HG03442 (cell line): ENCODE data around the gene DOCK11.
"Not testable (repeated sequence)": the region's sequence is repeated elsewhere in the genome, so short reads cannot be mapped to it uniquely, and the experiment has no call there.

Source experiments
- ATAC-seq: cut with Tn5 transposase; IDR thresholded peaks from one replicate; pipeline ENCODE4 v1.9.1; 2021; ENCODE audit warnings: mild to moderate bottlenecking, moderate library complexity; ENCODE audit not compliant: unreplicated experiment

Gene DOCK11

GRCh38 chrX:118682258-118683014, 186.8 kb downstream of the DOCK11 start:
- no peak for ATAC-seq

GRCh38 chrX:118685393-118685792, 189.8 kb downstream of the DOCK11 start:
- ATAC-seq = no peak

GRCh38 chrX:118688935-118689334, 193.3 kb downstream of the DOCK11 start:
- no peak for ATAC-seq

GRCh38 chrX:118693843-118694242, 198.2 kb downstream of the DOCK11 start:
- no peak for ATAC-seq

- ATAC-seq = no peak
Observed at GRCh38 chrX:118694638-118695037, 199.0 kb downstream of the DOCK11 start.

GRCh38 chrX:118698516-118699170, 203.0 kb downstream of the DOCK11 start:
- no peak for ATAC-seq

- no peak for ATAC-seq
Observed at GRCh38 chrX:118702741-118703140, 207.1 kb downstream of the DOCK11 start.

GRCh38 chrX:118706681-118707080, 211.1 kb downstream of the DOCK11 start:
- no peak for ATAC-seq

- ATAC-seq = no peak
Observed at GRCh38 chrX:118714521-118714920, 218.9 kb downstream of the DOCK11 start.

GRCh38 chrX:118715917-118716316, 220.3 kb downstream of the DOCK11 start:
- not testable (repeated sequence) for ATAC-seq

- not testable (repeated sequence) for ATAC-seq
Observed at GRCh38 chrX:118716833-118717232, 221.2 kb downstream of the DOCK11 start.

- no peak for ATAC-seq
Observed at GRCh38 chrX:118717678-118718391, 222.2 kb downstream of the DOCK11 start.

GRCh38 chrX:118718737-118719136, 223.1 kb downstream of the DOCK11 start:
- no peak for ATAC-seq

GRCh38 chrX:118720058-118720707, 224.6 kb downstream of the DOCK11 start:
- ATAC-seq = no peak

- ATAC-seq = no peak
Observed at GRCh38 chrX:118723376-118723775, 227.8 kb downstream of the DOCK11 start.

- no peak for ATAC-seq
Observed at GRCh38 chrX:118724365-118724764, 228.8 kb downstream of the DOCK11 start.

- no peak for ATAC-seq
Observed at GRCh38 chrX:118724775-118725174, 229.2 kb downstream of the DOCK11 start.

GRCh38 chrX:118726396-118726795, 230.8 kb downstream of the DOCK11 start:
- no peak for ATAC-seq

- peak; percentile 52 for ATAC-seq
Observed at GRCh38 chrX:118726887-118727685, 231.5 kb downstream of the DOCK11 start, which contains the start of gene IL13RA1. Gene IL13RA1, plus strand, starts transcription at chrX:118727606. Its CDS starts 33 bp downstream, at chrX:118727639.

GRCh38 chrX:118727686-118728339, 232.2 kb downstream of the DOCK11 start:
- ATAC-seq = peak; percentile 13
